Breast epithelium (tissue), 3 donors: ENCODE data around the gene CLDN4.

Experiments
- CTCF ChIP-seq, 3 donors: fragments of 450-650 bp; IDR thresholded peaks; one replicate each; pipeline ENCODE4 v1.5.1; 2016 to 2017; ENCODE audit warnings: antibody characterized with exemption in 3 of 3, mild to moderate bottlenecking in 3 of 3, moderate library complexity in 3 of 3
- POLR2A ChIP-seq: fragments of 450-650 bp; IDR thresholded peaks from one replicate; pipeline ENCODE4 v1.6.1; 2016; ENCODE audit warnings: antibody characterized with exemption, mild to moderate bottlenecking, moderate library complexity
- POLR2AphosphoS5 ChIP-seq, 3 donors: sonication (generic); formaldehyde crosslinking; IDR thresholded peaks; one replicate each; pipeline ENCODE4 v1.6.1; 2017; ENCODE audit warnings: antibody characterized with exemption in 3 of 3

- no peak for TF ChIP-seq CTCF (IDR thresholded peaks at IDR 0.05)
- no peak for TF ChIP-seq POLR2A
- TF ChIP-seq POLR2AphosphoS5 (IDR thresholded peaks at IDR 0.05): no peak
Observed at GRCh38 chr7:73832806-73833205, 2.0 kb downstream of the CLDN4 start.
